ENCODE measurements around the gene TGM6. TPM values are rescaled to one million over a fixed set of nuclear protein-coding genes. Genes with fewer than 3 reads are reported as not detected.

The TGM6 gene
- polyA plus RNA-seq, 1 donor (not counting 4 experiments of a cell fraction or from before 2014, with no cell fraction given) = not detected

GRCh38 chr20:2342243-2342642 lies 38.5 kb upstream of the TGM6 start:
- dilution Hi-C loops (cut with MboI; ENCODE audit: extremely low pct_ligation_motif_present, low sequenced_read_pairs) = no loop called here
- H3K27ac ChIP-seq (ENCODE audit: control insufficient read depth, insufficient read depth, low read length) = no peak overlapping the region
- TF ChIP-seq, protein P1, sequence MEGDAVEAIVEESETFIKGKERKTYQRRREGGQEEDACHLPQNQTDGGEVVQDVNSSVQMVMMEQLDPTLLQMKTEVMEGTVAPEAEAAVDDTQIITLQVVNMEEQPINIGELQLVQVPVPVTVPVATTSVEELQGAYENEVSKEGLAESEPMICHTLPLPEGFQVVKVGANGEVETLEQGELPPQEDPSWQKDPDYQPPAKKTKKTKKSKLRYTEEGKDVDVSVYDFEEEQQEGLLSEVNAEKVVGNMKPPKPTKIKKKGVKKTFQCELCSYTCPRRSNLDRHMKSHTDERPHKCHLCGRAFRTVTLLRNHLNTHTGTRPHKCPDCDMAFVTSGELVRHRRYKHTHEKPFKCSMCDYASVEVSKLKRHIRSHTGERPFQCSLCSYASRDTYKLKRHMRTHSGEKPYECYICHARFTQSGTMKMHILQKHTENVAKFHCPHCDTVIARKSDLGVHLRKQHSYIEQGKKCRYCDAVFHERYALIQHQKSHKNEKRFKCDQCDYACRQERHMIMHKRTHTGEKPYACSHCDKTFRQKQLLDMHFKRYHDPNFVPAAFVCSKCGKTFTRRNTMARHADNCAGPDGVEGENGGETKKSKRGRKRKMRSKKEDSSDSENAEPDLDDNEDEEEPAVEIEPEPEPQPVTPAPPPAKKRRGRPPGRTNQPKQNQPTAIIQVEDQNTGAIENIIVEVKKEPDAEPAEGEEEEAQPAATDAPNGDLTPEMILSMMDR (optimal IDR thresholded peaks at IDR 0.05 in 1 of 3, IDR thresholded peaks at IDR 0.05 in 1 of 3, conservative IDR thresholded peaks at IDR 0.05 in 1 of 3; ENCODE audit: extremely low read depth in 1 of 3, insufficient read depth in 2 of 3, low read length in 3 of 3) = no peak
- TF ChIP-seq EZH2 (IDR thresholded peaks at IDR 0.05; ENCODE audit: low read length) = no peak
- H3K4me3 ChIP-seq (ENCODE audit: control insufficient read depth in 2 of 3, extremely low read depth in 1 of 3, insufficient read depth in 2 of 3, low read depth in 1 of 3, low read length in 3 of 3) = no peak overlapping the region
- peaks cover 5% of the 10 kb centered on the region for H3K27me3 ChIP-seq (ENCODE audit: control insufficient read depth, extremely low read depth, insufficient read depth, low read length)
- no peak overlapping the region for H2AFZ ChIP-seq (ENCODE audit: control insufficient read depth, low read length)
- no peaks in the 10 kb centered on the region for H3K36me3 ChIP-seq (ENCODE audit: control insufficient read depth in 2 of 2, extremely low read depth in 1 of 2, insufficient read depth in 2 of 2, low read length in 2 of 2)
- H3K79me2 ChIP-seq (ENCODE audit: control insufficient read depth, insufficient read depth, low read length) = no peaks in the 10 kb centered on the region
- H4K20me1 ChIP-seq (ENCODE audit: control insufficient read depth, extremely low read depth, insufficient read depth, low read length) = no peaks in the 10 kb centered on the region
- no peak overlapping the region for H3K9ac ChIP-seq (ENCODE audit: control insufficient read depth, extremely low read depth, insufficient read depth, low read length)
- no peaks in the 10 kb centered on the region for H3K9me1 ChIP-seq (ENCODE audit: control insufficient read depth, extremely low read depth, insufficient read depth, low read length)
- H3K9me3 ChIP-seq (ENCODE audit: control insufficient read depth, low read depth, low read length) = no peaks in the 10 kb centered on the region
- H3K4me2 ChIP-seq (ENCODE audit: control insufficient read depth, extremely low read depth, insufficient read depth, low read depth, low read length) = no peak overlapping the region
- H3K4me1 ChIP-seq (ENCODE audit: control insufficient read depth, extremely low read depth, insufficient read depth, low read length) = no peaks in the 10 kb centered on the region
- DNase-seq (ENCODE audit: low read depth, low spot score) (no peak), FAIRE-seq (no peak)

DNA sequence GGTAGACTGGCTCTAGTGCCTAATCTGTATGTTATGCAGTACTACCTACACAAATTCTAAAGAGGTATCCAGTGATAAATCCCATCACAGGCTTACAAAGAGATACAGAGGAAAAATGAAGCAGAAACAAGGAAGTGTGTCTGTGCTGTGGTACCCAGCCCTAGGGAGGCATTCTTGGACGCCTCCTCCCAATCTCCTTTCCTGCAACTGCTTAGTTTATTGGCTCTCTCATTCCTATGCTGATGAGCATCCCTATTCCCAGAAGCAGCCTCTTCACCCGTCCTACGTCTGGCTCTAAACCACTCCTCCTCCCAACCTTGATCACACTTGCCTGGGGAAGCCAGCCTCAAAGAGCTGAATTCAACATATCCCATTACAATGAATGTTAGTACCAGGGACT lies 34.5 kb upstream of the TGM6 start:
- Histone ChIP-seq H3K4me3 (ENCODE audit: control insufficient read depth in 2 of 3, extremely low read depth in 1 of 3, insufficient read depth in 2 of 3, low read depth in 1 of 3, low read length in 3 of 3) (no peak overlapping the region), H3K9ac (ENCODE audit: control insufficient read depth, extremely low read depth, insufficient read depth, low read length) (no peak overlapping the region), H4K20me1 (ENCODE audit: control insufficient read depth, extremely low read depth, insufficient read depth, low read length) (no peaks in the 10 kb centered on the region), H3K9me1 (ENCODE audit: control insufficient read depth, extremely low read depth, insufficient read depth, low read length) (no peaks in the 10 kb centered on the region), H3K27me3 (ENCODE audit: control insufficient read depth, extremely low read depth, insufficient read depth, low read length) (peaks cover 4% of the 10 kb centered on the region), H3K4me2 (ENCODE audit: control insufficient read depth, extremely low read depth, insufficient read depth, low read depth, low read length) (no peak overlapping the region), H3K9me3 (ENCODE audit: control insufficient read depth, low read depth, low read length) (no peaks in the 10 kb centered on the region), H3K79me2 (ENCODE audit: control insufficient read depth, insufficient read depth, low read length) (no peaks in the 10 kb centered on the region), H3K27ac (ENCODE audit: control insufficient read depth, insufficient read depth, low read length) (no peak overlapping the region), H3K4me1 (ENCODE audit: control insufficient read depth, extremely low read depth, insufficient read depth, low read length) (no peaks in the 10 kb centered on the region), H2AFZ (ENCODE audit: control insufficient read depth, low read length) (no peak overlapping the region), H3K36me3 (ENCODE audit: control insufficient read depth in 2 of 2, extremely low read depth in 1 of 2, insufficient read depth in 2 of 2, low read length in 2 of 2) (no peaks in the 10 kb centered on the region)
- FAIRE-seq = no peak
- dilution Hi-C loops (cut with MboI; ENCODE audit: extremely low pct_ligation_motif_present, low sequenced_read_pairs) = no loop called here
- DNase-seq (ENCODE audit: low read depth, low spot score) = no peak
- TF ChIP-seq, protein P1 (optimal IDR thresholded peaks at IDR 0.05 in 1 of 3, IDR thresholded peaks at IDR 0.05 in 1 of 3, conservative IDR thresholded peaks at IDR 0.05 in 1 of 3; ENCODE audit: extremely low read depth in 1 of 3, insufficient read depth in 2 of 3, low read length in 3 of 3) = no peak
- no peak for TF ChIP-seq EZH2 (IDR thresholded peaks at IDR 0.05; ENCODE audit: low read length)

Measured in keratinocyte (primary cell).